Endothelial cell (in vitro differentiated cells): Measurements from ENCODE around the gene AZIN2. TPM values are rescaled to one million over a fixed set of nuclear protein-coding genes. Genes with fewer than 3 reads are reported as not detected.
A peak's percentile ranks its signal among the peaks of the same experiment; 100 is the strongest.

Experiments used
- DNase-seq: peaks from one replicate; pipeline ENCODE4 v3.0.0; 2021; ENCODE audit warnings: low spot score
- H3K27ac Mint-ChIP-seq: one replicate; pipeline ENCODE4 v1.8.0; 2021; ENCODE audit warnings: mixed read lengths, inconsistent platforms; ENCODE audit not compliant: unreplicated experiment
- H3K27me3 Mint-ChIP-seq: one replicate; pipeline ENCODE4 v1.8.0; 2021; ENCODE audit warnings: mild to moderate bottlenecking, moderate library complexity, mixed read lengths, inconsistent platforms; ENCODE audit not compliant: unreplicated experiment
- H3K36me3 Mint-ChIP-seq: one replicate; pipeline ENCODE4 v1.8.0; 2021; ENCODE audit warnings: mild to moderate bottlenecking, low read depth, mixed read lengths, inconsistent platforms; ENCODE audit not compliant: unreplicated experiment
- H3K4me1 Mint-ChIP-seq: one replicate; pipeline ENCODE4 v1.8.0; 2021; ENCODE audit warnings: mild to moderate bottlenecking, mixed read lengths, inconsistent platforms; ENCODE audit not compliant: unreplicated experiment
- H3K4me3 Mint-ChIP-seq: one replicate; pipeline ENCODE4 v1.8.0; 2021; ENCODE audit warnings: mild to moderate bottlenecking, mixed read lengths, inconsistent platforms; ENCODE audit not compliant: unreplicated experiment
- H3K9me3 Mint-ChIP-seq: one replicate; pipeline ENCODE4 v1.8.0; 2021; ENCODE audit warnings: mixed read lengths, inconsistent platforms; ENCODE audit not compliant: unreplicated experiment
- CTCF ChIP-seq: fragments of 200-600 bp; sonication (generic); IDR thresholded peaks from one replicate; pipeline ENCODE4 v1.5.0; 2021; ENCODE audit warnings: antibody characterized with exemption; ENCODE audit not compliant: unreplicated experiment
- total RNA-seq: library from RNA; stranded (reverse); fragmentation: NEBNext Ultra II Directional; extraction: Animal tissue kit (Norgen Biotek cat#: 25700); gene quantifications from one replicate; pipeline ENCODE4 v1.2.1, GENCODE V29; 2021; ENCODE audit not compliant: unreplicated experiment

Gene AZIN2
- total RNA-seq, 1 donor from 2014 or later: 1.4 TPM

DNA sequence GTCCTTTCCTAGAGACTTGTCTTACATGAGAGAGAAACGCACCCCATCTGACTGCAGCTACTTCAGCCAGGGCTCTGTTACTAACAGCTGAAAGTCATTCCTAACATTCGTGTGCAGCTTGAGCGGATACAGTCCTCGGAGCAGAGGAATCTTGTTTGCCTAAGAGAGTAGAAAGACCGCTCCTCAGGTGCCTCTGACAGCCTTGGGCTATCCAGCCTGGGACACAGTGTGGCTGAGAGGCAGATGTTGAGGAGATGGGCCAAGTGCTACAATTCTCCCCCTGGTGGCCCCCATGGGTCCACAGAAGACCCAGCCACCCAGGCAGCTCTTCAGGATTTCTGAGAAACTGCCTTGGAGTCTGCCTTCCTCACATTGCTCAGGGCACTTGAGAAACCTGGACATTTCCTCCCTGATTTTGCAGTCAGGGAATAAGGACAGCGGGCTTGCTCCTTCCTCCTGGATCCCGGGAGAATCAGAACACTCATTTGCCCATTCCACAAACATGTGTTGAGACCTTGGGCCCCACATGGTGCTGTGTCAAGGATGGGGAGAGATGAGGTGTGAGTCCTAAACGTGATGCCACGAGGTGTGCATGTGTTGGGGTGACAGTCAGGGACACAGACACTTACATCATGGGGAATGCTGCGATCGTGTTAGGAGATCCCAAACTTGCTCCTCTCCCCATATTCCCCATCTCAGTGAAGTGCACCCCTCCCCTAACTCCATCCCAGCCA lies 87.8 kb downstream of the AZIN2 start:
- peaks cover 8% of the 10 kb centered on the region for H3K27me3 Mint-ChIP-seq
- peak overlapping the region; percentile 56 for H3K4me3 Mint-ChIP-seq
- H3K4me1 Mint-ChIP-seq: peaks cover 43% of the 10 kb centered on the region
- TF ChIP-seq CTCF: no peak
- no peaks in the 10 kb centered on the region for H3K9me3 Mint-ChIP-seq
- H3K36me3 Mint-ChIP-seq: peaks cover 10% of the 10 kb centered on the region
- no peak overlapping the region for H3K27ac Mint-ChIP-seq
- DNase-seq: no peak

DNA sequence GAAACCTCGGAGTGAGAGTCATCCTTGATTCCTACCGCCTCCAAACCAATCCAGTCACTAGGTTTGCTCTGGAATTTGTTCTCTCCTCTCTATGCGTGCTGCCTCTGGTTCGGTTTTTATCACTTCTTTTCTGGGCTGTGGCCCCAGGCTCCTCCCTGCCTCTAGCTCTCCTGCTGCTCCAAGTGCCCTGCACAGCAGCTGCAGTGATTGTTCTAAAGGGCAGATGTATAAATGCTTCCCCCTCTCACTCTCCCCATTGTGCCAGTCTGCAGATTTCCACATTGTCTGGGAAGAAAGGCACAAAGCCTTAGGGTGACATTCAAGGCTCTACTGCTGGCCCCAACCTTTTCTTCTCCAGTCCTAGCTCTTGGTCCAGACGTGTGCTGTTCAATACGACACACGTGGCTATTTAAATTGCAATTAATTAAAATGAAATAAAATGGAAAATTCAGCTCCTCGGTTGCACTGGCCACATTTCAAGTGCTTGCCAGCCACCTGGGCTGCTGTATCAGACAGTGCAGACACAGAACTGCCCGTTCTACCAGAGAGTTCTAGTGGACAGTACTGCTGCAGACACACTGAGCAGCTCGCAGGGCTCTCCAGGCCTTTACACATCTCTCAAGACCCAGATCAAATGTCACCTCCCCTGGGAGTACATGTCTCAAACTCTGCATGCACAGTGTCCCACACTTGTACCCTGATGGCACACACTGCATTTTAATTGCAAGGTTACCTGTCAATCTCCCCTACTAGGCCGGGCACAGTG lies 88.5 kb downstream of the AZIN2 start:
- no peak for TF ChIP-seq CTCF
- peaks cover 8% of the 10 kb centered on the region for H3K27me3 Mint-ChIP-seq
- DNase-seq: no peak
- H3K27ac Mint-ChIP-seq: no peak overlapping the region
- H3K4me1 Mint-ChIP-seq: peaks cover 36% of the 10 kb centered on the region
- no peaks in the 10 kb centered on the region for H3K9me3 Mint-ChIP-seq
- H3K36me3 Mint-ChIP-seq: peaks cover 8% of the 10 kb centered on the region
- H3K4me3 Mint-ChIP-seq: no peak overlapping the region

Other genes with a start within 250 kb of the AZIN2 start
- 5.5 TPM for gene FNDC5, start 210.2 kb upstream of the AZIN2 start, total RNA-seq
- not detected for gene HPCA, start 194.7 kb upstream of the AZIN2 start, total RNA-seq
- gene TMEM54, start 179.8 kb upstream of the AZIN2 start, total RNA-seq: 0.49 TPM
- gene RNF19B, start 116.3 kb upstream of the AZIN2 start, total RNA-seq: 18.8 TPM
- 74.6 TPM for gene AK2, start 44.3 kb upstream of the AZIN2 start, total RNA-seq
- 10.8 TPM for gene TRIM62, start 100.9 kb downstream of the AZIN2 start, total RNA-seq
- gene ZNF362, start 175.3 kb downstream of the AZIN2 start, total RNA-seq: 70.0 TPM
- gene A3GALT2, start 239.9 kb downstream of the AZIN2 start, total RNA-seq: not detected